ENCODE measurements around the gene RBP3.

Gene RBP3

DNA sequence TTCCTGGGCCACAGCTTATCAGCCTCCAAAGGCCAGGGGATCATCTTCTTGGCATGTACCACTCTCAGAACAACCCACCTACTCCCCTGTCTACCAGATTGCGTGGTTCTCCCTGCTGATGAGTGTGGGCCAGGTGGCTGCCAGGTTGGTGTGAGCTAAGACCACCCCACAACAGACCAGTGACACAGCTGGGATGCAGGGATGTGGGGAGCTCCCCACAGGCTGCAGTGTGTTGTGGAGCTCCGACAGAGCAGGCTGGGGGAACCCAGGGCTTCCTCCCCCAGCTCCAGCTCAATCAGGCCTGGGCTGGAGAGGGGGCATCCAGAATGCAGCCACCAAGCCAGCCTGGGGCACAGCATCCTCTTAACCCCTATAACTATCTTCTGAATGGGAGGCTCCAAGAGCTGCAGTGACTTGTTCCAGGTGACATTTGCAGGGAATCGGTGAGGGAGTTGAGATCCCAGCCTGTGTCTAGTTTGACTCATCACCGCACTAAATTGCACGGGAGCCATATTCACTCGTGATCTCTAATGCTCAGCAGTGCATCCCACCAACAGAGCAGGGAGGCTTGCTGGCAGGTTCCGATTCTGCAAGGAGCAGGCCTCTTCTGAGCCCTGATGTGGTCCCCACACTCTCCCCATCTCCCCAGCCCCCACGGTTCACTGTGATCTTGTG lies 26.5 kb upstream of the RBP3 start:
- no peak overlapping the region for H3K4me3 ChIP-seq (ENCODE audit: low read depth, low read length)
- H3K9me3 ChIP-seq (ENCODE audit: control insufficient read depth, insufficient read depth, low read depth, low read length), result no peaks in the 10 kb centered on the region
- H3K36me3 ChIP-seq (ENCODE audit: control insufficient read depth in 2 of 2, insufficient read depth in 1 of 2, low read length in 2 of 2), result no peaks in the 10 kb centered on the region
- POLR2A ChIA-PET, result no interaction called here
- H3K4me1 ChIP-seq (ENCODE audit: control insufficient read depth, insufficient read depth, low read length), result no peaks in the 10 kb centered on the region
- H3K27ac ChIP-seq (ENCODE audit: extremely low read depth, low read depth, low read length), result no peak overlapping the region
- CTCF ChIA-PET, result interaction anchor here (1.6 kb wide), 1 partner anchor 10 kb away, joined by 7 read pairs; no protein-coding TSS in a partner anchor
- TF ChIP-seq, protein P1, sequence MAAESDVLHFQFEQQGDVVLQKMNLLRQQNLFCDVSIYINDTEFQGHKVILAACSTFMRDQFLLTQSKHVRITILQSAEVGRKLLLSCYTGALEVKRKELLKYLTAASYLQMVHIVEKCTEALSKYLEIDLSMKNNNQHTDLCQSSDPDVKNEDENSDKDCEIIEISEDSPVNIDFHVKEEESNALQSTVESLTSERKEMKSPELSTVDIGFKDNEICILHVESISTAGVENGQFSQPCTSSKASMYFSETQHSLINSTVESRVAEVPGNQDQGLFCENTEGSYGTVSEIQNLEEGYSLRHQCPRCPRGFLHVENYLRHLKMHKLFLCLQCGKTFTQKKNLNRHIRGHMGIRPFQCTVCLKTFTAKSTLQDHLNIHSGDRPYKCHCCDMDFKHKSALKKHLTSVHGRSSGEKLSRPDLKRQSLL (tag by site-specific recombination; IDR thresholded peaks at IDR 0.05), result no peak
- TF ChIP-seq ZBTB20 (tag by site-specific recombination; IDR thresholded peaks at IDR 0.05) (no peak), ZNF654 (tag by site-specific recombination; IDR thresholded peaks at IDR 0.05; ENCODE audit: low read depth) (no peak), GFI1B (tag by site-specific recombination; IDR thresholded peaks at IDR 0.05) (no peak), SALL2 (tag by site-specific recombination; IDR thresholded peaks at IDR 0.05; ENCODE audit: borderline replicate concordance) (no peak)

DNA sequence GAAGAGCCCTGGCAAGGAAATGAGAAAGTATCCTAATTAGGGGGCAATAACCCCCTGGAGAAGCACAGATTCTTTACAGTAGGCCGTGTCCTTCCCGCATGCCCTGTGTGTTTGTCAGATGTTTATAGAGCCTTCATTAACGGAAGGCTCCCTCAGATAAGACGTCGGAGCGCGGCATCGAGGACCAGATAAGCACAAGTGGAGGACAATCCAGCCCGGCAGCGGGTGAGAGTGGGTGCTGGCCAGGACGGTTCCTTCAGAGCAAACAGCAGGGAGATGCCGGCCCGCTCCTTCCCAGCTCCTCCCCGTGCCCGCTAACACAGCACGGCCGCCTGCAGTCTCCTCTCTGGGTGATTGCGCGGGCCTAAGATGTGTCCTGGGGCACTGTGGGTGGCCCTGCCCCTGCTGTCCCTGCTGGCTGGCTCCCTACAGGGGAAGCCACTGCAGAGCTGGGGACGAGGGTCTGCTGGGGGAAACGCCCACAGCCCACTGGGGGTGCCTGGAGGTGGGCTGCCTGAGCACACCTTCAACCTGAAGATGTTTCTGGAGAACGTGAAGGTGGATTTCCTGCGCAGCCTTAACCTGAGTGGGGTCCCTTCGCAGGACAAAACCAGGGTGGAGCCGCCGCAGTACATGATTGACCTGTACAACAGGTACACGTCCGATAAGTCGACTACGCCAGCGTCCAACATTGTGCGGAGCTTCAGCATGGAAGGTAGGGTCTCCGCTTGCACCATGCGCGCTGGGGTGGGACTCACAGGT lies 25.7 kb upstream of the RBP3 start, which contains the start of gene GDF2:
GDF2 (plus strand) TSS at position 155 of the 762 bp plus-strand sequence; CDS start at position 370, 215 bp downstream.
- H3K9me3 ChIP-seq (ENCODE audit: control insufficient read depth, insufficient read depth, low read depth, low read length), result no peaks in the 10 kb centered on the region
- H3K4me1 ChIP-seq (ENCODE audit: control insufficient read depth, insufficient read depth, low read length), result no peaks in the 10 kb centered on the region
- no peaks in the 10 kb centered on the region for H3K36me3 ChIP-seq (ENCODE audit: control insufficient read depth in 2 of 2, insufficient read depth in 1 of 2, low read length in 2 of 2)
- POLR2A ChIA-PET, result no interaction called here
- TF ChIP-seq SETDB1 (IDR thresholded peaks at IDR 0.05; ENCODE audit: insufficient read length, low read length) (no peak), ZNF423 (tag by site-specific recombination; IDR thresholded peaks at IDR 0.05) (no peak), ZNF169 (tag by site-specific recombination; IDR thresholded peaks at IDR 0.05) (no peak), ZIC2 (tag by site-specific recombination; IDR thresholded peaks at IDR 0.05) (0 out of 2 replicates have a peak, but pooled peaks have one; percentile 24)
- no peak within 1 kb of the TSS for H3K4me3 ChIP-seq (ENCODE audit: low read depth, low read length)
- no peak within 1 kb of the TSS for H3K27ac ChIP-seq (ENCODE audit: extremely low read depth, low read depth, low read length)
- CTCF ChIA-PET, result interaction anchor here (0.7 kb wide), 1 partner anchor 11 kb away, joined by 6 read pairs; no protein-coding TSS in a partner anchor

DNA sequence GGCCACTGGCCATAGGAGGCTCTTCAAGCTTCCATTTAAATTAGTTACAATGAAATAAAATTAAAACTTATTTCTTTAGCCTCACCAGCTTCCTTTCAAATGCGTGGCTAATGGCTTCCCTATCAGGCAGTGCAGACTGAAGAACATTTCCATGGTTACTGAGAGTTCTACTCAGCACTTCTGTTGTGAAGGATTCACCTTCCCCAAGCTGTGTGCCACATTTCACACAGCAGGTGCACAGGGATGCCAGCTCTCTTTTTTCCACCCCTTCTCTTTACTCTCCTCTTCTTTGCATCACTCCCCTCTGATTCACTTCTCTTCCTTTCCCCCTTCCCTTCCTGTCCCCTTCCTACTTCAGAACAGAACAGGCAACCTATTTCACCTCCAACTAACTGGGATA lies 25.1 kb upstream of the RBP3 start:
- Histone ChIP-seq H3K27ac (ENCODE audit: extremely low read depth, low read depth, low read length) (no peak overlapping the region), H3K4me3 (ENCODE audit: low read depth, low read length) (no peak overlapping the region), H3K36me3 (ENCODE audit: control insufficient read depth in 2 of 2, insufficient read depth in 1 of 2, low read length in 2 of 2) (no peaks in the 10 kb centered on the region), H3K9me3 (ENCODE audit: control insufficient read depth, insufficient read depth, low read depth, low read length) (no peaks in the 10 kb centered on the region), H3K4me1 (ENCODE audit: control insufficient read depth, insufficient read depth, low read length) (no peaks in the 10 kb centered on the region)
- ChIA-PET CTCF (interaction anchor here (0.7 to 1.7 kb wide), 3 partner anchors 11 to 18 kb away, joined by 6 to 7 read pairs (median 7); no protein-coding TSS in a partner anchor), POLR2A (no interaction called here)
- TF ChIP-seq, protein P2, sequence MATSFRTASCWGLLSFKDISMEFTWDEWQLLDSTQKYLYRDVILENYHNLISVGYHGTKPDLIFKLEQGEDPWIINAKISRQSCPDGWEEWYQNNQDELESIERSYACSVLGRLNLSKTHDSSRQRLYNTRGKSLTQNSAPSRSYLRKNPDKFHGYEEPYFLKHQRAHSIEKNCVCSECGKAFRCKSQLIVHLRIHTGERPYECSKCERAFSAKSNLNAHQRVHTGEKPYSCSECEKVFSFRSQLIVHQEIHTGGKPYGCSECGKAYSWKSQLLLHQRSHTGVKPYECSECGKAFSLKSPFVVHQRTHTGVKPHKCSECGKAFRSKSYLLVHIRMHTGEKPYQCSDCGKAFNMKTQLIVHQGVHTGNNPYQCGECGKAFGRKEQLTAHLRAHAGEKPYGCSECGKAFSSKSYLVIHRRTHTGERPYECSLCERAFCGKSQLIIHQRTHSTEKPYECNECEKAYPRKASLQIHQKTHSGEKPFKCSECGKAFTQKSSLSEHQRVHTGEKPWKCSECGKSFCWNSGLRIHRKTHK (tag by site-specific recombination; IDR thresholded peaks at IDR 0.05), result no peak
- TF ChIP-seq, protein P3, sequence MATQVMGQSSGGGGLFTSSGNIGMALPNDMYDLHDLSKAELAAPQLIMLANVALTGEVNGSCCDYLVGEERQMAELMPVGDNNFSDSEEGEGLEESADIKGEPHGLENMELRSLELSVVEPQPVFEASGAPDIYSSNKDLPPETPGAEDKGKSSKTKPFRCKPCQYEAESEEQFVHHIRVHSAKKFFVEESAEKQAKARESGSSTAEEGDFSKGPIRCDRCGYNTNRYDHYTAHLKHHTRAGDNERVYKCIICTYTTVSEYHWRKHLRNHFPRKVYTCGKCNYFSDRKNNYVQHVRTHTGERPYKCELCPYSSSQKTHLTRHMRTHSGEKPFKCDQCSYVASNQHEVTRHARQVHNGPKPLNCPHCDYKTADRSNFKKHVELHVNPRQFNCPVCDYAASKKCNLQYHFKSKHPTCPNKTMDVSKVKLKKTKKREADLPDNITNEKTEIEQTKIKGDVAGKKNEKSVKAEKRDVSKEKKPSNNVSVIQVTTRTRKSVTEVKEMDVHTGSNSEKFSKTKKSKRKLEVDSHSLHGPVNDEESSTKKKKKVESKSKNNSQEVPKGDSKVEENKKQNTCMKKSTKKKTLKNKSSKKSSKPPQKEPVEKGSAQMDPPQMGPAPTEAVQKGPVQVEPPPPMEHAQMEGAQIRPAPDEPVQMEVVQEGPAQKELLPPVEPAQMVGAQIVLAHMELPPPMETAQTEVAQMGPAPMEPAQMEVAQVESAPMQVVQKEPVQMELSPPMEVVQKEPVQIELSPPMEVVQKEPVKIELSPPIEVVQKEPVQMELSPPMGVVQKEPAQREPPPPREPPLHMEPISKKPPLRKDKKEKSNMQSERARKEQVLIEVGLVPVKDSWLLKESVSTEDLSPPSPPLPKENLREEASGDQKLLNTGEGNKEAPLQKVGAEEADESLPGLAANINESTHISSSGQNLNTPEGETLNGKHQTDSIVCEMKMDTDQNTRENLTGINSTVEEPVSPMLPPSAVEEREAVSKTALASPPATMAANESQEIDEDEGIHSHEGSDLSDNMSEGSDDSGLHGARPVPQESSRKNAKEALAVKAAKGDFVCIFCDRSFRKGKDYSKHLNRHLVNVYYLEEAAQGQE (tag by site-specific recombination; IDR thresholded peaks at IDR 0.05), result no peak
- TF ChIP-seq ZEB2 (tag by site-specific recombination; IDR thresholded peaks at IDR 0.05) (no peak), HOXA7 (CRISPR knock-in tag; IDR thresholded peaks at IDR 0.05; ENCODE audit: borderline replicate concordance) (no peak), ZNF624 (tag by site-specific recombination; IDR thresholded peaks at IDR 0.05) (no peak), ZNF623 (tag by site-specific recombination; IDR thresholded peaks at IDR 0.05) (no peak), ZNF529 (tag by site-specific recombination; IDR thresholded peaks at IDR 0.05; ENCODE audit: insufficient replicate concordance) (no peak), ZNF600 (tag by site-specific recombination; IDR thresholded peaks at IDR 0.05) (no peak), ZNF791 (tag by site-specific recombination; IDR thresholded peaks at IDR 0.05) (no peak), ZNF548 (tag by site-specific recombination; IDR thresholded peaks at IDR 0.05) (no peak), ZNF510 (tag by site-specific recombination; IDR thresholded peaks at IDR 0.05; ENCODE audit: insufficient replicate concordance) (no peak), ZNF10 (tag by site-specific recombination; IDR thresholded peaks at IDR 0.05) (no peak)
- TF ChIP-seq, protein P4, sequence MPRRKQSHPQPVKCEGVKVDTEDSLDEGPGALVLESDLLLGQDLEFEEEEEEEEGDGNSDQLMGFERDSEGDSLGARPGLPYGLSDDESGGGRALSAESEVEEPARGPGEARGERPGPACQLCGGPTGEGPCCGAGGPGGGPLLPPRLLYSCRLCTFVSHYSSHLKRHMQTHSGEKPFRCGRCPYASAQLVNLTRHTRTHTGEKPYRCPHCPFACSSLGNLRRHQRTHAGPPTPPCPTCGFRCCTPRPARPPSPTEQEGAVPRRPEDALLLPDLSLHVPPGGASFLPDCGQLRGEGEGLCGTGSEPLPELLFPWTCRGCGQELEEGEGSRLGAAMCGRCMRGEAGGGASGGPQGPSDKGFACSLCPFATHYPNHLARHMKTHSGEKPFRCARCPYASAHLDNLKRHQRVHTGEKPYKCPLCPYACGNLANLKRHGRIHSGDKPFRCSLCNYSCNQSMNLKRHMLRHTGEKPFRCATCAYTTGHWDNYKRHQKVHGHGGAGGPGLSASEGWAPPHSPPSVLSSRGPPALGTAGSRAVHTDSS (tag by site-specific recombination; IDR thresholded peaks at IDR 0.05), result no peak

Data from HEK293 (cell line).